Karpas-422 (cell line): ENCODE results near the gene SEMA5A. TPM values are rescaled to one million over a fixed set of nuclear protein-coding genes. Genes with fewer than 3 reads are reported as not detected.

Experiments
- DNase-seq: peaks from one replicate; pipeline ENCODE4 v3.0.0-alpha.2; 2015
- H2AFZ ChIP-seq: fragments of 200-600 bp; sonication (generic); 2 replicates; pipeline ENCODE4 v1.6.1; 2014; ENCODE audit warnings: antibody characterized with exemption, low read length, mixed read lengths
- H3K27ac ChIP-seq: fragments of 200-600 bp; sonication (generic); 2 replicates; pipeline ENCODE4 v1.5.1; 2014; ENCODE audit warnings: mild to moderate bottlenecking, low read length, moderate library complexity
- H3K27me3 ChIP-seq: fragments of 200-600 bp; sonication (generic); 2 replicates; pipeline ENCODE4 v1.6.1; 2014; ENCODE audit warnings: low read length, mixed read lengths
- H3K36me3 ChIP-seq: fragments of 200-600 bp; sonication (generic); 2 replicates; pipeline ENCODE4 v1.6.1; 2014; ENCODE audit warnings: low read length, mixed read lengths; ENCODE audit not compliant: insufficient read depth
- H3K4me1 ChIP-seq: fragments of 200-600 bp; sonication (generic); 2 replicates; pipeline ENCODE4 v1.6.1; 2014; ENCODE audit warnings: mild to moderate bottlenecking, low read length, mixed read lengths
- H3K4me2 ChIP-seq: fragments of 200-600 bp; sonication (generic); 2 replicates; pipeline ENCODE4 v1.6.1; 2014; ENCODE audit warnings: low read length, low read depth, mild to moderate bottlenecking; ENCODE audit not compliant: poor library complexity, severe bottlenecking
- H3K4me3 ChIP-seq: fragments of 200-600 bp; sonication (generic); 2 replicates; pipeline ENCODE4 v1.5.1; 2014; ENCODE audit warnings: mild to moderate bottlenecking, antibody characterized with exemption, low read length, mixed read lengths
- H3K79me2 ChIP-seq: fragments of 200-600 bp; sonication (generic); 2 replicates; pipeline ENCODE4 v1.6.1; 2014; ENCODE audit warnings: mild to moderate bottlenecking, low read length, mixed read lengths
- H3K9ac ChIP-seq: fragments of 200-600 bp; sonication (generic); 2 replicates; pipeline ENCODE4 v1.6.0; 2014; ENCODE audit warnings: low read length
- H3K9me2 ChIP-seq: fragments of 200-600 bp; sonication (generic), shearing (Covaris generic); replicated peaks from 2 replicates; pipeline ENCODE4 v1.6.0; 2014; ENCODE audit warnings: mild to moderate bottlenecking, low read length, moderate library complexity; ENCODE audit not compliant: insufficient read depth
- H3K9me3 ChIP-seq: fragments of 300-700, 200-600 bp; sonication (generic); 2 replicates; pipeline ENCODE4 v1.6.1; 2014; ENCODE audit warnings: low read length, mixed read lengths
- H4K20me1 ChIP-seq: fragments of 200-600 bp; sonication (generic); 2 replicates; pipeline ENCODE4 v1.6.1; 2014; ENCODE audit warnings: mild to moderate bottlenecking, antibody characterized with exemption, low read length, low read depth; ENCODE audit not compliant: insufficient read depth
- small RNA-seq: library from RNA; depleted of rRNA; stranded (forward); fragments of <200 nt; gene quantifications from one replicate; pipeline ENCODE3, GENCODE V24; 2014
- total RNA-seq: library from RNA; depleted of rRNA; stranded (reverse); fragments of >200 nt; shearing (Covaris generic); gene quantifications from 2 replicates; pipeline ENCODE4 v1.2.3, GENCODE V29; 2014; ENCODE audit warnings: low replicate concordance; rRNA removed

Gene SEMA5A
- total RNA-seq, 1 experiment from 2014 or later: not detected

- Histone ChIP-seq H4K20me1 (no peaks in the 10 kb centered on the region), H2AFZ (no peak overlapping the region), H3K4me1 (no peaks in the 10 kb centered on the region), H3K4me3 (no peak overlapping the region), H3K9ac (no peak overlapping the region), H3K9me3 (no peaks in the 10 kb centered on the region), H3K27ac (no peak overlapping the region), H3K36me3 (no peaks in the 10 kb centered on the region), H3K79me2 (no peaks in the 10 kb centered on the region), H3K27me3 (no peaks in the 10 kb centered on the region), H3K9me2 (no peaks in the 10 kb centered on the region), H3K4me2 (no peak overlapping the region)
- DNase-seq: no peak
Measured at GRCh38 chr5:9009931-9010651, 535.8 kb downstream of the SEMA5A start.

DNA sequence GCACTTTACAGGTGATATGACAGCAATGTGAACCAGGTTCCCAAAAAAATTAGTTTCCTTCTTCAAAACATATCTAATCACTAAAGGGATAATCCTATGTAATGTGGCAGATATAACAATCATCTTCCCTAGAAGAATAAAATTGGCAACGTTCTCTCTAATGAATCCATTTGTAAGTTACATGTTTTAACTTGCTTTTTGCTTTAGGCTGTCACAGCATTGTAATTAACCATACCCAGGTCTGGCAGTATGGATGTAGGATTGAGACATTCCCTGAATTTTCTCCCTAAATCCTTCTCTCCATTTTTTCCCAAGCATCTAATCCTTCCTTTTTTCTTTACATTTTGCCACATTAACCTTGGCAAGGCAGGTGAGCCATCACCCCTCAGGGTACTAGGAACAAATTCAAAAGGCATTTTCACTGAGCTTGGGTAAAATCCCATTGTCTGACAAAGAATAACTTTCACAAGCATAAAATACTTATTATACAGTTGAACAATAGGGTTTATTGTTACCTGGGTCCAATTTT is 548.3 kb downstream of the SEMA5A start:
- no peak overlapping the region for H3K27ac ChIP-seq
- no peak overlapping the region for H2AFZ ChIP-seq
- H3K9ac ChIP-seq: no peak overlapping the region
- no peaks in the 10 kb centered on the region for H3K36me3 ChIP-seq
- no peak overlapping the region for H3K4me2 ChIP-seq
- no peak for DNase-seq
- H4K20me1 ChIP-seq: no peaks in the 10 kb centered on the region
- H3K9me3 ChIP-seq: peaks cover 5% of the 10 kb centered on the region
- H3K79me2 ChIP-seq: no peaks in the 10 kb centered on the region
- H3K4me3 ChIP-seq: no peak overlapping the region
- H3K27me3 ChIP-seq: no peaks in the 10 kb centered on the region
- H3K4me1 ChIP-seq: no peaks in the 10 kb centered on the region
- H3K9me2 ChIP-seq: no peaks in the 10 kb centered on the region

GRCh38 chr5:8993031-8993430 is 552.8 kb downstream of the SEMA5A start:
- no peaks in the 10 kb centered on the region for H3K4me1 ChIP-seq
- H3K9me2 ChIP-seq: no peaks in the 10 kb centered on the region
- H3K9me3 ChIP-seq: peaks cover 26% of the 10 kb centered on the region
- H2AFZ ChIP-seq: no peak overlapping the region
- no peak for DNase-seq
- no peak overlapping the region for H3K27ac ChIP-seq
- no peak overlapping the region for H3K4me3 ChIP-seq
- no peak overlapping the region for H3K4me2 ChIP-seq
- no peaks in the 10 kb centered on the region for H3K36me3 ChIP-seq
- no peaks in the 10 kb centered on the region for H3K27me3 ChIP-seq
- no peaks in the 10 kb centered on the region for H3K79me2 ChIP-seq
- no peak overlapping the region for H3K9ac ChIP-seq
- no peaks in the 10 kb centered on the region for H4K20me1 ChIP-seq

Small RNA genes within 50 kb of the gene (small RNA-seq; reads per million reads assigned to genes)
- not detected for gene MIR4636
- gene SNORD123: not detected

Other genes starting within 250 kb of the SEMA5A start
- not detected in 2 replicates for gene TAS2R1, start 84.3 kb upstream of the SEMA5A start, total RNA-seq